ENCODE results near the gene GSC. TPM values are rescaled to one million over a fixed set of nuclear protein-coding genes. Genes with fewer than 3 reads are reported as not detected.
A peak's percentile ranks its signal among the peaks of the same experiment; 100 is the strongest.

Gene GSC
- total and polyA plus RNA-seq, 2 experiments from 2014 or later = 0.27 to 0.97 TPM

DNA sequence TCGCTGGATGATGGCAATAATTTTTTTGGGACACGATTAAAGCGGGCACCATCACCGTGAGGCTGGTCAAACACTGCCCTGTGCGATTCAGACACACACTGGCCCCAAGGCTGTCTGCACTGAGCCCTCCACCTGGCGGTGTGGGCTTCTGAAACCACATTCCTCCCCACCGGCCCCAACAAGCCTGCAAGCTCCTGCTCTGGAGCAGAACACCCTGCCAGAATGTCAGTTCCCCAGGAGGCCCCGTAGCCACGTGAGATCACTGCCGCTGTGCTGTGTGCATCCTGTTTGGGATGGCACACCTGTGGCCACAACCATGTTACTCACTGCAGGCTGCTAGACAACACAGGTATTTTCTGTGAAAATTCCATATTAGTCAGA, 7.9 kb downstream of the GSC start:
- H3K4me1 Mint-ChIP-seq = peaks cover 11% of the 10 kb centered on the region
- peaks cover 42% of the 10 kb centered on the region for H3K27me3 ChIP-seq (ENCODE audit: insufficient read depth)

More for the DNA sequence above, 7.9 kb downstream of the GSC start:
- Histone ChIP-seq H2AFZ (no peak overlapping the region), H3K4me1 (ENCODE audit: insufficient read depth) (peaks cover 4% of the 10 kb centered on the region; the same call in 1 of the 2 replicates), H3K4me2 (no peak overlapping the region), H4K20me1 (replicated peaks; ENCODE audit: insufficient read depth) (peaks cover 7% of the 10 kb centered on the region; the same call in 1 of the 2 replicates), H3F3A (replicated peaks; ENCODE audit: low read depth) (peaks cover 5% of the 10 kb centered on the region; the same call in 1 of the 2 replicates), H3K79me2 (replicated peaks; ENCODE audit: insufficient read depth) (no peaks in the 10 kb centered on the region), H3K27ac (ENCODE audit: low read depth) (no peak overlapping the region), H3K9me2 (ENCODE audit: insufficient read depth) (no peaks in the 10 kb centered on the region), H3K4me3 (no peak overlapping the region), H3K36me3 (ENCODE audit: insufficient read depth) (no peaks in the 10 kb centered on the region; the same call in 1 of the 2 replicates)
- DNase-seq (ENCODE audit: low spot score) (peak; percentile 20), ATAC-seq (peak; percentile 48)
- Mint-ChIP-seq H3K4me3 (no peak overlapping the region), H3K9me3 (no peaks in the 10 kb centered on the region; the same call in 2 of the 3 replicates), H3K27me3 (ENCODE audit: insufficient read depth, low read depth, poor library complexity) (peaks cover 37% of the 10 kb centered on the region), H3K27ac (no peak overlapping the region), H3K36me3 (ENCODE audit: low read depth) (no peaks in the 10 kb centered on the region)
- TF ChIP-seq ZNF331 (CRISPR knock-in tag; IDR thresholded peaks at IDR 0.05; ENCODE audit: low read depth) = no peak
- TF ChIP-seq, protein P1, sequence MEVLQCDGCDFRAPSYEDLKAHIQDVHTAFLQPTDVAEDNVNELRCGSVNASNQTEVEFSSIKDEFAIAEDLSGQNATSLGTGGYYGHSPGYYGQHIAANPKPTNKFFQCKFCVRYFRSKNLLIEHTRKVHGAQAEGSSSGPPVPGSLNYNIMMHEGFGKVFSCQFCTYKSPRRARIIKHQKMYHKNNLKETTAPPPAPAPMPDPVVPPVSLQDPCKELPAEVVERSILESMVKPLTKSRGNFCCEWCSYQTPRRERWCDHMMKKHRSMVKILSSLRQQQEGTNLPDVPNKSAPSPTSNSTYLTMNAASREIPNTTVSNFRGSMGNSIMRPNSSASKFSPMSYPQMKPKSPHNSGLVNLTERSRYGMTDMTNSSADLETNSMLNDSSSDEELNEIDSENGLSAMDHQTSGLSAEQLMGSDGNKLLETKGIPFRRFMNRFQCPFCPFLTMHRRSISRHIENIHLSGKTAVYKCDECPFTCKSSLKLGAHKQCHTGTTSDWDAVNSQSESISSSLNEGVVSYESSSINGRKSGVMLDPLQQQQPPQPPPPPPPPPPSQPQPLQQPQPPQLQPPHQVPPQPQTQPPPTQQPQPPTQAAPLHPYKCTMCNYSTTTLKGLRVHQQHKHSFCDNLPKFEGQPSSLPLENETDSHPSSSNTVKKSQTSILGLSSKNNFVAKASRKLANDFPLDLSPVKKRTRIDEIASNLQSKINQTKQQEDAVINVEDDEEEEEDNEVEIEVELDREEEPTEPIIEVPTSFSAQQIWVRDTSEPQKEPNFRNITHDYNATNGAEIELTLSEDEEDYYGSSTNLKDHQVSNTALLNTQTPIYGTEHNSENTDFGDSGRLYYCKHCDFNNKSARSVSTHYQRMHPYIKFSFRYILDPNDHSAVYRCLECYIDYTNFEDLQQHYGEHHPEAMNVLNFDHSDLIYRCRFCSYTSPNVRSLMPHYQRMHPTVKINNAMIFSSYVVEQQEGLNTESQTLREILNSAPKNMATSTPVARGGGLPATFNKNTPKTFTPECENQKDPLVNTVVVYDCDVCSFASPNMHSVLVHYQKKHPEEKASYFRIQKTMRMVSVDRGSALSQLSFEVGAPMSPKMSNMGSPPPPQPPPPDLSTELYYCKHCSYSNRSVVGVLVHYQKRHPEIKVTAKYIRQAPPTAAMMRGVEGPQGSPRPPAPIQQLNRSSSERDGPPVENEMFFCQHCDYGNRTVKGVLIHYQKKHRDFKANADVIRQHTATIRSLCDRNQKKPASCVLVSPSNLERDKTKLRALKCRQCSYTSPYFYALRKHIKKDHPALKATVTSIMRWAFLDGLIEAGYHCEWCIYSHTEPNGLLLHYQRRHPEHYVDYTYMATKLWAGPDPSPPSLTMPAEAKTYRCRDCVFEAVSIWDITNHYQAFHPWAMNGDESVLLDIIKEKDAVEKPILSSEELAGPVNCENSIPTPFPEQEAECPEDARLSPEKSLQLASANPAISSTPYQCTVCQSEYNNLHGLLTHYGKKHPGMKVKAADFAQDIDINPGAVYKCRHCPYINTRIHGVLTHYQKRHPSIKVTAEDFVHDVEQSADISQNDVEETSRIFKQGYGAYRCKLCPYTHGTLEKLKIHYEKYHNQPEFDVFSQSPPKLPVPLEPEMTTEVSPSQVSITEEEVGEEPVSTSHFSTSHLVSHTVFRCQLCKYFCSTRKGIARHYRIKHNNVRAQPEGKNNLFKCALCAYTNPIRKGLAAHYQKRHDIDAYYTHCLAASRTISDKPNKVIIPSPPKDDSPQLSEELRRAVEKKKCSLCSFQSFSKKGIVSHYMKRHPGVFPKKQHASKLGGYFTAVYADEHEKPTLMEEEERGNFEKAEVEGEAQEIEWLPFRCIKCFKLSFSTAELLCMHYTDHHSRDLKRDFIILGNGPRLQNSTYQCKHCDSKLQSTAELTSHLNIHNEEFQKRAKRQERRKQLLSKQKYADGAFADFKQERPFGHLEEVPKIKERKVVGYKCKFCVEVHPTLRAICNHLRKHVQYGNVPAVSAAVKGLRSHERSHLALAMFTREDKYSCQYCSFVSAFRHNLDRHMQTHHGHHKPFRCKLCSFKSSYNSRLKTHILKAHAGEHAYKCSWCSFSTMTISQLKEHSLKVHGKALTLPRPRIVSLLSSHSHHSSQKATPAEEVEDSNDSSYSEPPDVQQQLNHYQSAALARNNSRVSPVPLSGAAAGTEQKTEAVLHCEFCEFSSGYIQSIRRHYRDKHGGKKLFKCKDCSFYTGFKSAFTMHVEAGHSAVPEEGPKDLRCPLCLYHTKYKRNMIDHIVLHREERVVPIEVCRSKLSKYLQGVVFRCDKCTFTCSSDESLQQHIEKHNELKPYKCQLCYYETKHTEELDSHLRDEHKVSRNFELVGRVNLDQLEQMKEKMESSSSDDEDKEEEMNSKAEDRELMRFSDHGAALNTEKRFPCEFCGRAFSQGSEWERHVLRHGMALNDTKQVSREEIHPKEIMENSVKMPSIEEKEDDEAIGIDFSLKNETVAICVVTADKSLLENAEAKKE (CRISPR knock-in tag; IDR thresholded peaks at IDR 0.05) = no peak
- no peak for TF ChIP-seq EZH2 (IDR thresholded peaks at IDR 0.05; ENCODE audit: low read depth, unreplicated experiment)
- TF ChIP-seq EZH2phosphoT487 (IDR thresholded peaks at IDR 0.05; ENCODE audit: unreplicated experiment) = no peak
- no peak for TF ChIP-seq NANOG (IDR thresholded peaks at IDR 0.05; ENCODE audit: borderline replicate concordance)
- no peak for TF ChIP-seq JUNB (IDR thresholded peaks at IDR 0.05; ENCODE audit: unreplicated experiment)
- TF ChIP-seq, protein P2, sequence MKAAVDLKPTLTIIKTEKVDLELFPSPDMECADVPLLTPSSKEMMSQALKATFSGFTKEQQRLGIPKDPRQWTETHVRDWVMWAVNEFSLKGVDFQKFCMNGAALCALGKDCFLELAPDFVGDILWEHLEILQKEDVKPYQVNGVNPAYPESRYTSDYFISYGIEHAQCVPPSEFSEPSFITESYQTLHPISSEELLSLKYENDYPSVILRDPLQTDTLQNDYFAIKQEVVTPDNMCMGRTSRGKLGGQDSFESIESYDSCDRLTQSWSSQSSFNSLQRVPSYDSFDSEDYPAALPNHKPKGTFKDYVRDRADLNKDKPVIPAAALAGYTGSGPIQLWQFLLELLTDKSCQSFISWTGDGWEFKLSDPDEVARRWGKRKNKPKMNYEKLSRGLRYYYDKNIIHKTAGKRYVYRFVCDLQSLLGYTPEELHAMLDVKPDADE (IDR thresholded peaks at IDR 0.05) = no peak
- TF ChIP-seq POLR2AphosphoS5 (IDR thresholded peaks at IDR 0.05; ENCODE audit: low read depth) = no peak
- no peak for TF ChIP-seq ZNF114 (CRISPR knock-in tag; IDR thresholded peaks at IDR 0.05)
- no peak for TF ChIP-seq CREB1 (CRISPR knock-in tag; IDR thresholded peaks at IDR 0.05; ENCODE audit: low read depth)
- no peak for TF ChIP-seq STAT1 (IDR thresholded peaks at IDR 0.05; ENCODE audit: unreplicated experiment)
- TF ChIP-seq, protein P3, sequence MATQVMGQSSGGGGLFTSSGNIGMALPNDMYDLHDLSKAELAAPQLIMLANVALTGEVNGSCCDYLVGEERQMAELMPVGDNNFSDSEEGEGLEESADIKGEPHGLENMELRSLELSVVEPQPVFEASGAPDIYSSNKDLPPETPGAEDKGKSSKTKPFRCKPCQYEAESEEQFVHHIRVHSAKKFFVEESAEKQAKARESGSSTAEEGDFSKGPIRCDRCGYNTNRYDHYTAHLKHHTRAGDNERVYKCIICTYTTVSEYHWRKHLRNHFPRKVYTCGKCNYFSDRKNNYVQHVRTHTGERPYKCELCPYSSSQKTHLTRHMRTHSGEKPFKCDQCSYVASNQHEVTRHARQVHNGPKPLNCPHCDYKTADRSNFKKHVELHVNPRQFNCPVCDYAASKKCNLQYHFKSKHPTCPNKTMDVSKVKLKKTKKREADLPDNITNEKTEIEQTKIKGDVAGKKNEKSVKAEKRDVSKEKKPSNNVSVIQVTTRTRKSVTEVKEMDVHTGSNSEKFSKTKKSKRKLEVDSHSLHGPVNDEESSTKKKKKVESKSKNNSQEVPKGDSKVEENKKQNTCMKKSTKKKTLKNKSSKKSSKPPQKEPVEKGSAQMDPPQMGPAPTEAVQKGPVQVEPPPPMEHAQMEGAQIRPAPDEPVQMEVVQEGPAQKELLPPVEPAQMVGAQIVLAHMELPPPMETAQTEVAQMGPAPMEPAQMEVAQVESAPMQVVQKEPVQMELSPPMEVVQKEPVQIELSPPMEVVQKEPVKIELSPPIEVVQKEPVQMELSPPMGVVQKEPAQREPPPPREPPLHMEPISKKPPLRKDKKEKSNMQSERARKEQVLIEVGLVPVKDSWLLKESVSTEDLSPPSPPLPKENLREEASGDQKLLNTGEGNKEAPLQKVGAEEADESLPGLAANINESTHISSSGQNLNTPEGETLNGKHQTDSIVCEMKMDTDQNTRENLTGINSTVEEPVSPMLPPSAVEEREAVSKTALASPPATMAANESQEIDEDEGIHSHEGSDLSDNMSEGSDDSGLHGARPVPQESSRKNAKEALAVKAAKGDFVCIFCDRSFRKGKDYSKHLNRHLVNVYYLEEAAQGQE (IDR thresholded peaks at IDR 0.05; ENCODE audit: unreplicated experiment) = no peak
- TF ChIP-seq, protein P4, sequence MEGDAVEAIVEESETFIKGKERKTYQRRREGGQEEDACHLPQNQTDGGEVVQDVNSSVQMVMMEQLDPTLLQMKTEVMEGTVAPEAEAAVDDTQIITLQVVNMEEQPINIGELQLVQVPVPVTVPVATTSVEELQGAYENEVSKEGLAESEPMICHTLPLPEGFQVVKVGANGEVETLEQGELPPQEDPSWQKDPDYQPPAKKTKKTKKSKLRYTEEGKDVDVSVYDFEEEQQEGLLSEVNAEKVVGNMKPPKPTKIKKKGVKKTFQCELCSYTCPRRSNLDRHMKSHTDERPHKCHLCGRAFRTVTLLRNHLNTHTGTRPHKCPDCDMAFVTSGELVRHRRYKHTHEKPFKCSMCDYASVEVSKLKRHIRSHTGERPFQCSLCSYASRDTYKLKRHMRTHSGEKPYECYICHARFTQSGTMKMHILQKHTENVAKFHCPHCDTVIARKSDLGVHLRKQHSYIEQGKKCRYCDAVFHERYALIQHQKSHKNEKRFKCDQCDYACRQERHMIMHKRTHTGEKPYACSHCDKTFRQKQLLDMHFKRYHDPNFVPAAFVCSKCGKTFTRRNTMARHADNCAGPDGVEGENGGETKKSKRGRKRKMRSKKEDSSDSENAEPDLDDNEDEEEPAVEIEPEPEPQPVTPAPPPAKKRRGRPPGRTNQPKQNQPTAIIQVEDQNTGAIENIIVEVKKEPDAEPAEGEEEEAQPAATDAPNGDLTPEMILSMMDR (conservative IDR thresholded peaks at IDR 0.05; ENCODE audit: low read depth in 2 of 2) = no peak
